Measurements from ENCODE around the gene SLC16A3.

GRCh38 chr17:82282239-82283207, 53.7 kb downstream of the SLC16A3 start:
- TF ChIP-seq GLIS3 (CRISPR knock-in tag; IDR thresholded peaks at IDR 0.05) (no peak), OSR1 (CRISPR knock-in tag; IDR thresholded peaks at IDR 0.05) (no peak), CREB5 (CRISPR knock-in tag; IDR thresholded peaks at IDR 0.05; ENCODE audit: low read depth) (no peak), BACH2 (CRISPR knock-in tag; IDR thresholded peaks at IDR 0.05; ENCODE audit: borderline replicate concordance) (no peak), RARB (CRISPR knock-in tag; IDR thresholded peaks at IDR 0.05) (no peak), TOX (CRISPR knock-in tag; IDR thresholded peaks at IDR 0.05; ENCODE audit: borderline replicate concordance) (no peak), TCF4 (CRISPR knock-in tag; IDR thresholded peaks at IDR 0.05; ENCODE audit: borderline replicate concordance) (no peak), PPARA (CRISPR knock-in tag; IDR thresholded peaks at IDR 0.05; ENCODE audit: borderline replicate concordance) (no peak), POU6F1 (CRISPR knock-in tag; IDR thresholded peaks at IDR 0.05; ENCODE audit: borderline replicate concordance, low read depth) (no peak), ZNF8 (CRISPR knock-in tag; IDR thresholded peaks at IDR 0.05) (no peak)
